ENCODE data around the gene AGO4.

DNA sequence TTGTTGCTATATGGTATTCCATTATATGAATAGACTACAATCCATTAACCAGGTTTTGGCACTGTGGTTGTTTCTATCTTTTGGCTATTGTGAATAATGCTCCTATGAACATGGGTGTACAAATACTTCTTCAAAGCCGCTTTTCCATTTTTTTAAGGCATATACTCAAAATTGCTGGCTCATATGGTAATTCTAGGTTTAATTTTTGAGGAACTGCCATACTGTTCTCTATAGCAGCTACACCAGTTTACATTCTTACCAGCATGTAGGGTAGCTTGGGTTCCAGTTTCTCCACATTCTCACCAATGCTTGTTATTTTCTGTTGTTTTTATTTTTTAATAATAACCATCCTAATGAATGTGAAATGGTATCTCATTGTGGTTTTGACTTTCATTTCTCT lies 55.3 kb downstream of the AGO4 start:
- TF ChIP-seq, protein P1, sequence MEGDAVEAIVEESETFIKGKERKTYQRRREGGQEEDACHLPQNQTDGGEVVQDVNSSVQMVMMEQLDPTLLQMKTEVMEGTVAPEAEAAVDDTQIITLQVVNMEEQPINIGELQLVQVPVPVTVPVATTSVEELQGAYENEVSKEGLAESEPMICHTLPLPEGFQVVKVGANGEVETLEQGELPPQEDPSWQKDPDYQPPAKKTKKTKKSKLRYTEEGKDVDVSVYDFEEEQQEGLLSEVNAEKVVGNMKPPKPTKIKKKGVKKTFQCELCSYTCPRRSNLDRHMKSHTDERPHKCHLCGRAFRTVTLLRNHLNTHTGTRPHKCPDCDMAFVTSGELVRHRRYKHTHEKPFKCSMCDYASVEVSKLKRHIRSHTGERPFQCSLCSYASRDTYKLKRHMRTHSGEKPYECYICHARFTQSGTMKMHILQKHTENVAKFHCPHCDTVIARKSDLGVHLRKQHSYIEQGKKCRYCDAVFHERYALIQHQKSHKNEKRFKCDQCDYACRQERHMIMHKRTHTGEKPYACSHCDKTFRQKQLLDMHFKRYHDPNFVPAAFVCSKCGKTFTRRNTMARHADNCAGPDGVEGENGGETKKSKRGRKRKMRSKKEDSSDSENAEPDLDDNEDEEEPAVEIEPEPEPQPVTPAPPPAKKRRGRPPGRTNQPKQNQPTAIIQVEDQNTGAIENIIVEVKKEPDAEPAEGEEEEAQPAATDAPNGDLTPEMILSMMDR (IDR thresholded peaks at IDR 0.05 in 4 of 5, conservative IDR thresholded peaks at IDR 0.05 in 1 of 5), result no peak
- no peak for TF ChIP-seq POLR2A (IDR thresholded peaks at IDR 0.05)
